ENCODE results near the gene INPP5D.
"Not testable (repeated sequence)": the region's sequence is repeated elsewhere in the genome, so short reads cannot be mapped to it uniquely, and the experiment has no call there.

INPP5D gene

DNA sequence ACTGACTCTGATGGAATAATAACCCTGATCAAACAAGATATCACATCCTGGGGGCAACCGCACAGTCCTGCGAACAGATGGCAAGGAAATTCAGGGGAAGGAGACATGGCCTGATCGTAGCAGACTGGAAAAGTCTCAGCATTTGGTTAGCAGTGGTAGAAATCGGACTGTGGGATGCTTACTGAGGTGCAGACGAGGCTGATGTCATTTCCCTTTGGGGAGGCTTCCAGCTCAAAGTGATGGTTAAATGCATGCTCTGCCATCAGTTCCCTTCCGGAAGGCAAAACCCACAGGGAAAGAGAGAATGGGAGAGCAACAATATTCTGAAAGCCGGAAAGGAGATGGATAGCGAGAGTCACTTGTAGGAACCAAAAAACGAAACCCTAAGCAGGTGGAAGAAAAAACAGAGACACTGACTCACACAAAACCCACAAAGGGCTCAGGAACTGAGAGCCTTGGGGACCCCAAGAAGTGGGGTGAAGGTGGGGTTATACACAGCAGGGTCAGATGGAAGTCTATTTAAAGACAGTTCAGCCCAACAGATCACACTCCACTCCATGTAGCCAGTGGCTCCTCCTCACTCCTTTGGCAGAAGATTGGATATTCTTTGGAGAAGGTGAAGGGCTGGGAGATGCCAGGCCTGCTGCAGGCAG, 93.1 kb downstream of the INPP5D start:
- Histone ChIP-seq H3K4me3 (ENCODE audit: low read depth in 1 of 2, low read length in 1 of 2) (no peak overlapping the region), H3K9me3 (no peaks in the 10 kb centered on the region), H3K27me3 (no peaks in the 10 kb centered on the region), H3K27ac (peak overlapping the region; percentile 36), H3K4me1 (ENCODE audit: control insufficient read depth in 1 of 2, insufficient read depth in 1 of 2, low read depth in 1 of 2, low read length in 1 of 2) (no peaks in the 10 kb centered on the region), H3K36me3 (peaks cover 89% of the 10 kb centered on the region)
- TF ChIP-seq, protein P1, sequence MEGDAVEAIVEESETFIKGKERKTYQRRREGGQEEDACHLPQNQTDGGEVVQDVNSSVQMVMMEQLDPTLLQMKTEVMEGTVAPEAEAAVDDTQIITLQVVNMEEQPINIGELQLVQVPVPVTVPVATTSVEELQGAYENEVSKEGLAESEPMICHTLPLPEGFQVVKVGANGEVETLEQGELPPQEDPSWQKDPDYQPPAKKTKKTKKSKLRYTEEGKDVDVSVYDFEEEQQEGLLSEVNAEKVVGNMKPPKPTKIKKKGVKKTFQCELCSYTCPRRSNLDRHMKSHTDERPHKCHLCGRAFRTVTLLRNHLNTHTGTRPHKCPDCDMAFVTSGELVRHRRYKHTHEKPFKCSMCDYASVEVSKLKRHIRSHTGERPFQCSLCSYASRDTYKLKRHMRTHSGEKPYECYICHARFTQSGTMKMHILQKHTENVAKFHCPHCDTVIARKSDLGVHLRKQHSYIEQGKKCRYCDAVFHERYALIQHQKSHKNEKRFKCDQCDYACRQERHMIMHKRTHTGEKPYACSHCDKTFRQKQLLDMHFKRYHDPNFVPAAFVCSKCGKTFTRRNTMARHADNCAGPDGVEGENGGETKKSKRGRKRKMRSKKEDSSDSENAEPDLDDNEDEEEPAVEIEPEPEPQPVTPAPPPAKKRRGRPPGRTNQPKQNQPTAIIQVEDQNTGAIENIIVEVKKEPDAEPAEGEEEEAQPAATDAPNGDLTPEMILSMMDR (IDR thresholded peaks at IDR 0.05): no peak

DNA sequence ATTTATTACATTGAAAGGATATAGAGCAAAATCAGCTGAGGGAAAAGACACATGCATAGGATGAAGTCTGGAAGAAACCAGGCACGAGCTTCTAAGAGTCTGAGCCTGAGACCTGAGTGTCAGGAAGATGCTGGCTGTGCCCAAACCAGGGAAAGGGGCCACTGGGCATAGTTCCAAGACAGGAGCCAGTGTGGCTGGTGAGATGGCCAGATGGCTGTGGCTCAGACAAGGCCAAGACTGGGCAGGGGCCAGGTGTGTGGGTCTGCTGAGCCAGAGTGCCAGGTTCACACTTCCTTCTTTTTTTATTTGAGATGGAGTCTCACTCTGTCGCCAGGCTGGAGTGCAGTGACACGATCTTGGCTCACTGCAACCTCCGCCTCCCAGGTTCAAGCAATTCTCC, 95.9 kb downstream of the INPP5D start:
- TF ChIP-seq, protein P1 (IDR thresholded peaks at IDR 0.05): no peak
- Histone ChIP-seq H3K4me3 (ENCODE audit: low read depth in 1 of 2, low read length in 1 of 2) (no peak overlapping the region), H3K27me3 (no peaks in the 10 kb centered on the region), H3K9me3 (no peaks in the 10 kb centered on the region), H3K4me1 (ENCODE audit: control insufficient read depth in 1 of 2, insufficient read depth in 1 of 2, low read depth in 1 of 2, low read length in 1 of 2) (no peaks in the 10 kb centered on the region), H3K36me3 (peaks cover 89% of the 10 kb centered on the region), H3K27ac (peak overlapping the region; percentile 38)

DNA sequence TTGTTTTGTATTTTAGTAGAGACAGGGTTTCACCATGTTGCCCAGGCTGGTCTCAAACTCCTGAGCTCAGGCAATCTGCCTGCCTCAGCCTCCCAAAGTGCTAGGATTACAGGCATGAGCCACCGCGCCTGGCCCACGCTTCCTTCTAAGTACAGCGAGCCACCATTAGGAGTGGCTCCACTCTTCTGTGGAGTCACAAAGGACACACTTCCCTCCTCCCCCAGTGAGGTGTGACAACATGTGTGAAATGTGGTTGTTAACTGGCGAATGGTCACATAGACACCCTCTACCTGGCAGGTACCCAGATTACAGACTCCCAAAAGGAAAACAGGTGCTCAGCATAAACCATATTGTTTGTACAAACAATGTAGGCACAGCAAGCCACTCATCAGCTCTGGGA, 96.3 kb downstream of the INPP5D start:
- not testable (repeated sequence) for H3K27me3 ChIP-seq; H3K9me3 ChIP-seq; H3K4me3 ChIP-seq (ENCODE audit: low read depth in 1 of 2, low read length in 1 of 2); H3K4me1 ChIP-seq (ENCODE audit: control insufficient read depth in 1 of 2, insufficient read depth in 1 of 2, low read depth in 1 of 2, low read length in 1 of 2)
- Histone ChIP-seq H3K36me3 (peaks cover 89% of the 10 kb centered on the region), H3K27ac (peak overlapping the region; percentile 38)

DNA sequence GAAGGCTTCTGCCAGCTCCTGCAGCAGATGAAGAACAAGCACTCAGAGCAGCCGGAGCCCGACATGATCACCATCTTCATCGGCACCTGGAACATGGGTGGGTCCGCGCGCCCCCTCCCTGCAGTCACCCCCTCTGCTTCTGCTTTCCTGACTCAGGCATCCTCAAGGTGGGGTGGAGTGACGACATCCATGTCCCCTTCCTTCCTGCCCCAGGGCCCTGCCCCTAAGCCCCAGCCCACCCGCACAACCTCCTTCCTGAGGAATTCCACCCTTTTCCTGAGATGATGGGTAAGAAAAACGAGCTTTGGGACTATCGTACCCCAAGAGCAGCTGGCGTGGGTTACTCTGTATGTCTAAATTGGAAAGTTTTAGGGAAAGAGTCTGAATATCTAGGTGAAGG, 101.6 kb downstream of the INPP5D start:
- TF ChIP-seq, protein P1 (IDR thresholded peaks at IDR 0.05): no peak
- Histone ChIP-seq H3K27ac (peak overlapping the region; percentile 60), H3K4me3 (ENCODE audit: low read depth in 1 of 2, low read length in 1 of 2) (no peak overlapping the region), H3K4me1 (ENCODE audit: control insufficient read depth in 1 of 2, insufficient read depth in 1 of 2, low read depth in 1 of 2, low read length in 1 of 2) (peaks cover 36 to 47% of the 10 kb centered on the region in 2 experiments), H3K9me3 (no peaks in the 10 kb centered on the region), H3K27me3 (no peaks in the 10 kb centered on the region), H3K36me3 (peaks cover 95% of the 10 kb centered on the region)

DNA sequence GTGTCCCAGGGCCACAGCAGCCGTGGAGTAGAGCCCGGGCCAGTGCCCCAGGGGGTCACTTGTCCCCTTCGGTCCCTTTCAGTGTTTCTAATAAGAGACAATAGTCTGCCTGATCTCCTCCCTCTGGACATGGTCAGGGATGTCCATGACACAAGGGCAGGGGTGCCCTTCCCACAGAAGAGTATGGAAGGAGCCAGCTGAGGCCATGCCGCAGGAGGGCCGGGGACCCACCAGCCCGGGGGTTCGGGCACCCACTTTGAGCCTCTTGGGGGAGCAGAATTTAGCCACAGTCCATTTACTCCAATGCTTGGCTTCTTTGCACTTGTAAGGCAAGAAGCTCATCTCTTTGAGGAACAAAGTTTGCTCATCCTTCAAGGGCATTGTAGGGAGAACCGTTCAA, 102.6 kb downstream of the INPP5D start:
- Histone ChIP-seq H3K27me3 (no peaks in the 10 kb centered on the region), H3K9me3 (no peaks in the 10 kb centered on the region), H3K4me1 (ENCODE audit: control insufficient read depth in 1 of 2, insufficient read depth in 1 of 2, low read depth in 1 of 2, low read length in 1 of 2) (peaks cover 44 to 57% of the 10 kb centered on the region in 2 experiments), H3K27ac (peak overlapping the region; percentile 96), H3K36me3 (peaks cover 94% of the 10 kb centered on the region), H3K4me3 (ENCODE audit: low read depth in 1 of 2, low read length in 1 of 2) (no peak overlapping the region)
- TF ChIP-seq, protein P1 (IDR thresholded peaks at IDR 0.05): no peak

DNA sequence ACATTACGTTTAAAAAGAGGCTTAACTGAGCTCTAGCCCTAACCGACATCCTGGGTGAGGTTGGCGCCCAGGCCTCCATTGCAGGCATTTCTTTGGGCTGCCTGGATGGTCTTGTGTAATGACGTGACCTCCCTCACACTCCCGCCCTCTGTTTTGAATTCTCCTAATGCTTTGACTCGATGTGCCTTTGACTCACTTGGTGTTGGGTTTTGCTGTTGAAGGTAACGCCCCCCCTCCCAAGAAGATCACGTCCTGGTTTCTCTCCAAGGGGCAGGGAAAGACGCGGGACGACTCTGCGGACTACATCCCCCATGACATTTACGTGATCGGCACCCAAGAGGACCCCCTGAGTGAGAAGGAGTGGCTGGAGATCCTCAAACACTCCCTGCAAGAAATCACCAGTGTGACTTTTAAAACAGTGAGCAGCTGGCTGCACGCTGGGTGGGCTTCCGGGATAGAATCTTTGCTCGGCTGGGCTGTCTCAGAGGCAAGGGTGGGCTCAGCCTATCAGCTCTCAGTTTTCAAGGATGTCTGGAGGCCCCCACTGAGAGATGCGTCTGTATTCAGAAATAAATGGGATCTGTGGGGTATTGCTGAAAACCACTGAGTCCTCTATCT, 103.5 kb downstream of the INPP5D start:
- Histone ChIP-seq H3K27ac (peak overlapping the region; percentile 96), H3K4me1 (ENCODE audit: control insufficient read depth in 1 of 2, insufficient read depth in 1 of 2, low read depth in 1 of 2, low read length in 1 of 2) (peaks cover 44 to 61% of the 10 kb centered on the region in 2 experiments), H3K4me3 (ENCODE audit: low read depth in 1 of 2, low read length in 1 of 2) (no peak overlapping the region), H3K9me3 (no peaks in the 10 kb centered on the region), H3K27me3 (no peaks in the 10 kb centered on the region), H3K36me3 (peaks cover 93% of the 10 kb centered on the region)
- TF ChIP-seq, protein P1 (IDR thresholded peaks at IDR 0.05): no peak
